ENCODE results near the gene R3HCC1L. TPM values are rescaled to one million over a fixed set of nuclear protein-coding genes. Genes with fewer than 3 reads are reported as not detected.

The R3HCC1L gene
- total RNA-seq = 4.8 TPM
- long read RNA-seq, partial matches to known transcripts = 0 of 11 reads
- long read RNA-seq, other reads (novel, unspliced or antisense) = 10 of 11 reads

DNA sequence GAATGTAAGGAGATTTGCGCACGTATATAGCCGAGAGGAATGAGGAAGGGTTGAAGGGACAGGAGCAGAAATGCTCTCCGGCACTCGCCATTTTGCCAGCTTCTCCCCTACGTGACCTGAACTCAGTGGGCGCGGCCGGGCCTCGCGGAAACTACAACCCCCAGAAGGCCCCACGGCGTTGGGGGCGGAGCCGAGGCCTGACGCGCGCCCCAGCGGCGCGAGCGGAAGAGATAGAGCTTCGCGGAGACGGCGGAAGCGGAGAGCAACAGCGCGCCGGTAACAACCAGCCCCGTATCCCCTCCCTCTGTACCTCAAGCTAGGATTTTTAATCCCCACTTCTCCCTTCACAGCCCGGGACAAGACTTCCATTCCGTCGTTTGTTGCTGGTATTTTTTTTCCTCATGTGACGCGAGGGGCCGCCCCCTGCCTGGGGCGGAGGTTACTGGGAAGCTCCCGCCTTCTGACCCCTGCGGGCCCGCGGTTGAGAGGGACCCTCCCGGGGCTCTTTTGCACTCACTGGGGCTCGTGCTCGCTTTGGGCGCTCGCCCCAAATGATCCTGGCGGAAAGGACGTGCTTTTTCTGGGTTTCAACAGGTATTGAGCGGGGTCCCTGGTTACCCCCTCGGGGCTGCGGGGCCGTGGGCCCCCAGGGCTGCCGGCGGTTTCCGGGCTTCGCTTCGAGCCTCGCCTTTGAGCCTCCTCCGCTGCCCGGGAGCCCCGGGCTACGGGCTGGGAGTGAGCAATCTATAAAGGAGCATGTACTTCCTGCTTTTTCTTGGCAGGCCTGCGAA is at the start of gene R3HCC1L:
Gene R3HCC1L (plus strand): TSS at position 227 of the 791 bp plus-strand sequence. CDS start 73,458 bp downstream, outside the sequence.
- ATAC-seq (peak; percentile 99), DNase-seq (peak; percentile 95)
- intact Hi-C loops (cut with micrococcal nuclease) = no loop called here

DNA sequence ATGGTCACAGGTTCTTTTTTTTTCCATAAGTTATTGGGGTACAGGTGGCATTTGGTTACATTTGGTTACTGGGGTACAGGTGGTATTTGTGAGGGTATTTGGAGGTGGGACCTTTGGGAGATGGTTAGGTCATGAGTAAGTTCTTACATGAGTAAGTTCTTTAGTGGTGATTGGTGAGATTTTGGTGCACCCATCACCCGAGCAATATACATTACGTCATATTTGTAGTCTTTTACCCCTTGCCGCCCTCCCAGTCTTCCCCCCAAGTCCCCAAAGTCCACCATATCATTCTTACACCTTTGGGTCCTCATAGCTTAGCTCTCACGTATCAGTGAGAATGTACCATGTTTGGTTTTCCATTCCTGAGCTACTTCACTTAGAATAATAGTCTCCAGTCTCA is 49.2 kb upstream of the R3HCC1L start:
- intact Hi-C loops (cut with micrococcal nuclease) = no loop called here
- ATAC-seq = no peak
- DNase-seq = no peak

DNA sequence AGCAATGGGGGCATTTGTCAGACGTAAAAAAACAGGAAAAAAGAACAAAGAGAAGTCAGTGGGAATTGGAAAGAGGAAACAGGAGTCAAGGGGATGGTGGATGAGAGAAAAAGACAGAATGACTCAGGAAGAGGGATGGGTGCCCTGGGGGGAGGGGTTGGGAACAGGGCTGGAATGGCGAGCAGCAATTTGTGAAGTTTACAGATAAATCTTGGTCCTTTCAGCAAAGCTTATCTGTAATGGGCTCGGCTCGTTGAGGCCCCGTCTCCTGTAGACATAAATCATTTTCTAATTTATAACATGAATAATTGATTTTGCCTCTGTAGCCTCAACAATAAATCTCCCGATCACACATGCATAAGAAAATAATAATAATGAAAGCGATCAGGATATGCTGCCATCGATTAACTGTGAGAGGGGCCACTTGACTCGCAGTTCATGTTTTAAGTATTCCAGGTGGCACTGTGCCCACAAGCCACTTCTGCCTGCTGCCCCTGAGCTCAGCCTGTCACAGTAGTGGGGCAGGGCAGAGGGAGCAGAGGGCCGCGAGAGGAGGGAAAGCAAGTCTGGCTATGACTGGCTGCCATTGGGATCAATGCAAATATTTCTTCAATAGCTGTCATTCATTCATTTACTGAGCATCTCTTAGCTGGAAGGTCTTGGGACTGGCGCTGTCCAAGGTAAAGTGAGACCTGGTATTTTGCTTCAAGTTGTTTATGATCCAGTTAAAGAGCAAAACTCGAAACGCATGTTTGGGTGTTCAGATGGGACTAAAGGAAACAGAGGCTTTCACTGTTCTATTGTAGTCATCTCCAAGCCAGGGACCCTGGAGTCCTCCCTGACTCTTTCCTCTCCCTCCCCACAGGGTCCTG is 47.4 kb upstream of the R3HCC1L start:
- DNase-seq (no peak), ATAC-seq (no peak)
- intact Hi-C loops (cut with micrococcal nuclease) = no loop called here

DNA sequence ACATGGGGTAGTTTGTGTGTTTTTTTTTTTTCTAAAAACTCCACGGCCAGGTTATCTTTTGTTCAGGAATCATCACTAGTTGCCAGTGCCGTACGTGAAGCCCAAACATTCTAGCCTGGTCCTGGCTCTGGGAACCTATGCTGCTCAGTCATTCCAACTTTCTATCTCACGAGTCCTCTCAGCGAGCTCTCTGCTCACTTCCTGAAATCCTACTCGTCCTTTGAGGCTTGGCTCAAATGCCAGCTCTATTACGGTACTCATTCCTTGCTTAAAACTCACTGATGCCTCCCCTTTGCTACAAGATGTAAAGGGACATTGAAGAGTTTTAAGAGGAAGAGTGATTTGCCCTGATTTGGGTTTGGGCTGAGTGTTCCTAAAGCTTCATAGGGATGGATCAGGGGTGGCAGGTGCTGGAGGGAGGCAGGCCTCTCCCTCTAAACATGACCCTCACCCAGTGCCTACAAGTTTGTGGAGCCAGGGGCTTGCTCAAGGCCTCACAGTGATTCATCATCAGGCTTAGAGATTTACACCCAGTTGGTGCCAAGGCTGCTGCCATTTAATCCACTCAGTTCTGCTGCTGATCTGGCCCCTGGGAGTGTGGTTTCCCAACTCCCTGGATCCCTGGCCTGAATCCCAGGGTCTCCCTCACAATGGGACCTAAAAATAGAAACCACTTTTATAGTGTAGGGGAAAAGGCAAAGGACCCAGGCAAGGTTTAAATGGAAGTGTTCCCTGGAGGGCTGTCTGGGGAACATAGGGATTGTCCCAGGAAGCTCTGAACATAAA is 46.1 kb upstream of the R3HCC1L start:
- ATAC-seq (peak; percentile 96), DNase-seq (peak; percentile 54)
- intact Hi-C loops (cut with micrococcal nuclease) = no loop called here

DNA sequence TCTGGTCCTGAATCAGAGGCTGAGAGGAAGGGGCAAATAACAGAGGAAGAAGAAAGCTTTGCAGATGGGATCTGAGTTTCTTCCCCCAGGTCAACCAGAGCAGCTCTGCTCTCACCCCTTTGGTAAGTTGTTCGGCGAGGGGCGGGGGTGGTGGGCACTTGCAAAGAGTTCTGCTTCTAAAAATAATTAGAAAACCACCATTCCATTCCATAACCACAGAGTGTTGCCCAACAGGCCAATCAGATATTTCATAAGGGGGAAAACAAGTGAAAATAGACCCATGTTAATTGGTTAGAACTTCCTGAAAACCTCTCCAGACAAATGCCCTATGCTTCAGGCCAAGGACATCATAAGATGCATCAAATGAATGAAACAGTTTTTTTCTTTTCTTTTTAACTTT is 43.6 kb upstream of the R3HCC1L start:
- DNase-seq = no peak
- intact Hi-C loops (cut with micrococcal nuclease) = no loop called here
- ATAC-seq = no peak

DNA sequence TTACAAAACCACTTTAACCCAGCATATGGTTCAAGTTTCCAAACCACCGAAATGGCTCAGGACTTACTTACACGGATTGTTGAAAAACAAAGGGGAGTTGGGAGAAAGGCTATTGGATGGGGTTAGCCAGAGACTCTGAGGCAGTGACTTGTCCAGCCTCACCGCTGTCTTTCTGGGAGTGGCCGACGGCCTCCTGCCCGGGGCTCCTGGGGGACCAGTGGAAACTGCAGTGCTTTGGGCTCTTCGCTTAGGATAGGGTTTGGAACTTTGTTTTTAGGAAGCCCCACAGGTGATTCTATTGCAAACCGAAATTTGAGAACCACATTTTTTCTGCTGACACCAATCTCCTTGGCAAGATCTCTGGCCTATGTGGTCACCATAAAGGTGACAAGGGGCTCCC is 38.1 kb upstream of the R3HCC1L start:
- intact Hi-C loops (cut with micrococcal nuclease) = no loop called here
- ATAC-seq (no peak), DNase-seq (no peak)

DNA sequence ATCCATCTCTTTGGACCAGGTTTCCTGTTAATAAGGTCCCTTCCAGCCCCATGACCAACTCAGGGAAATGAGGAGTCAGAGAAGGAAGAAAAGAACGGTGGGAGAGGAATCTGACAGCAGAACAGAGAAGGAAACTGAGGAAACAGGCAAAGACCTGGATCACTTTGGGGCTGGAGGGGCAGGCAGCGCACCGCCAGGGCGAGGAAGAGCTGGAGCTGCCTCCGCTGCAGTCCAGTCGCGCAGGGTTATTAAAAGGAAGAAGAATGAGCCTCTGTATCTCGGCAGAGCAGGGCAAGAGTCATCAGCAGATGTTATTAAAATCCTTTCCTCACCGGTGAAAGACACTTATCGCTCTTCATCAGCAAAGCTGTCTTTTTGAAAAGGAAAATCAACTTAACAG is 37.7 kb upstream of the R3HCC1L start:
- DNase-seq = no peak
- ATAC-seq = no peak
- intact Hi-C loops (cut with micrococcal nuclease) = no loop called here

DNA sequence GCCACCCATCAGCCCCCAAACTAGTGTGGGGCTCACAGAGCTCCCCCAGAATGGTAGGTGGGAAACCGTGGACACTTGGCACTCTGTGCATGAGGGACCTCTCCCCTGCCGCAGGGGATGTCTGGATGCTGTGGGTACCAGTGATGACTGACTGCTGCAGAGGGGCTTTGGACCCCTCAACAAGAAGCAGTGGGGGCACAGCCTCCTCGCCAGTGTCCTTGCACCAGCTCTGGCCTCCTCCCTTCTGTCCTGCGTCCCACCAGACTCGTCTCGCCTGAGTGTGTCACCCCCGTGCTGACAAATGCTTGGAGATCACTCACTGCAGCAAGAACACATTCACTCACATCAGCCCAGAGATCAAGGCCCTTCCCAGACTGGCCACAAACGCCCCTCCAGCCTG is 37.3 kb upstream of the R3HCC1L start:
- ATAC-seq (no peak), DNase-seq (no peak)
- intact Hi-C loops (cut with micrococcal nuclease) = no loop called here

DNA sequence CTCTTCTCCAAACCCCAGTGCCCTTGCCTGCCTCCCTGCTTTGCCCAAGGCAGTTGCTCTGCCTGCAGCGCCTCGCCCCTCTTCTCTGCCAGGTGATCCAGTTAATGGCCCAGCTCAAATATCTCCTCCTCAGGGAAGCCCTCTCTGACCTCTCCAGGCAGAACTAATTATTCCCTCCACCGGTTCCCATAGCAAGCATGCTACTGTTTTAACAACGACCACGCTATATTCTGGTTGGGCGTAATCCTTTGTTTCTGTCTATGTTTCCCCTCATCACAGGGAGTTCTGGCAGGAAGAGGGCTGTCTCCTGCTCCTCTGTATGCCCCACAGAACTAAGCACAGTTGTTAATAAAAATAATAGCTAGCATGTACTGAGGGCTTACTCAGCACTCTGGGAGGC is 36.8 kb upstream of the R3HCC1L start:
- intact Hi-C loops (cut with micrococcal nuclease) = no loop called here
- no peak for DNase-seq
- ATAC-seq = no peak

DNA sequence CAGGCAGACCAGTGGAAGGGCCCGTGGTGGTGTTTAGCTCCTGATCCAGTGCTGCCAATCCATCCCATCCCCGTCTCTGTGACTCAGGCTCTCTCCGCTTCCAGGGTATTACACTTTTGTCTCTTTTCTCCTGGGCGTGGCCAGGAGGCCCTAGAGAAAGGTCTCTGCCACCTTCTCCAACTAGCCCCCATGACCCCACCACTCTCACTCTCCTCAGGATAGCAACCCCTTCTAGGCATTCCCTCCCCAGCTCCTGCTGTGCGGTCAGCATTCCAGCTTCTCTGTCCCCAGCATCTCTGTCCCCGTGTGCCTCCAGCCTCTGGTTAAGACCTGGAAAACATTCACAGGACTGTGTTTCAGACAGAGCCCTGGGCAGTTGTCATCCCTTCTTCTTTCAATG is 36.2 kb upstream of the R3HCC1L start:
- intact Hi-C loops (cut with micrococcal nuclease) = no loop called here
- no peak for DNase-seq
- no peak for ATAC-seq

DNA sequence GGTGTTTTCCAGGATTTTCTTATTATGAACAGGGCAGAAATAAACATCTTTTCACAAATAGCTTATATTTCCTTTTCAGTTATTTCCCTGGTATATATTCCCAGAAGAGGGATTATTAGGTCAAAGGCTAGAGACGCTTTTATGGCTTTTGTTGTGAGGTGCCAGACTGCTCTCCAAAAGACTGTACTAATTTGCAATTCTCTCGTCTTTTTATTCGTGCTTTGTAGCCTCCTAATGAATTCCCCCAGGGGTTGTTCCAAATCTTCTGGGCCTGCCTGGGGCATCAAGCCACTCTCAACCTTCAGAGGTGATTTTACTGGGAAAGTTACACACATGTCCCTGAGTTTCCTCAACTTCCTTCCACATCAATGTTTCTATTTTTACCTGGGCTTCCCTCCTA is 34.0 kb upstream of the R3HCC1L start:
- no peak for DNase-seq
- intact Hi-C loops (cut with micrococcal nuclease) = no loop called here
- no peak for ATAC-seq

DNA sequence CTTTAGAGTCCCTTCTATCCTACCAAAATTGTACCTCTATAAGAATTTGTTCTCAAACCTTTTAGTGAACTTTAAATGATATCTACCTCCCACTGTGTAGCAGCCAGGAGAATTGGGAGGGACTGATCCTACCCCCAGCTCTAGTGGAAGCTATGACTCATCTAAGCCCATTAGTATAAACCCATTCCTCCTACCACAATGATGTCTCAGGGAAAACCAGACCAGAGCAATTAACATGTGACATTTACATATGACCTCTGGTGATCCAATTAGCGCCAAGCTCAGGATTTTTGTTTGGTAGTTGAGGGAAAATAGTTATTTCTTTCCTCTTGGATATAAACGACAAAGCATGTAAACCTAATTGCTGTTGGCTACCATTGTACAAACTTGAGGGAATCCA is 33.1 kb upstream of the R3HCC1L start:
- ATAC-seq = no peak
- no peak for DNase-seq
- intact Hi-C loops (cut with micrococcal nuclease) = no loop called here

DNA sequence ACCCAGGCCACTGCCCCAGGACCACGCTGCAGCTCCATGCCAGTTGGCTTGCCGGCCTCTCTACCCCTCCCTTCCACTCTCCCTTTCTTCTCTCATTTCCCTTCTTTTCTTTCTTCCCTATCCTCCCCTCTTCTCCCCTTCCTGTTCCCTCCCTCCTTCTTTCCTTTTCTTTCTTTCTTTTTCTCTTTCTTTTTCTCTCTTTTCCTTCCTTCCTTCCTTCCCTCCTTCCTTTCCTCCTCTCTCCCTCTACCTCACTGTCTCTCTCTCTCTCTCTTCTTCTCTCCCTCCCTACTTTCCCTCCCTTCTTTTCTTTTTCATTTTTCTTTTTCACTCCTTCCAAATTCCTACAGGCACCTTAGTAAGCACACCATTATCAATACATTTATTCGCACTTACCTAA is 30.3 kb upstream of the R3HCC1L start:
- ATAC-seq = no peak
- intact Hi-C loops (cut with micrococcal nuclease) = no loop called here
- DNase-seq = no peak

DNA sequence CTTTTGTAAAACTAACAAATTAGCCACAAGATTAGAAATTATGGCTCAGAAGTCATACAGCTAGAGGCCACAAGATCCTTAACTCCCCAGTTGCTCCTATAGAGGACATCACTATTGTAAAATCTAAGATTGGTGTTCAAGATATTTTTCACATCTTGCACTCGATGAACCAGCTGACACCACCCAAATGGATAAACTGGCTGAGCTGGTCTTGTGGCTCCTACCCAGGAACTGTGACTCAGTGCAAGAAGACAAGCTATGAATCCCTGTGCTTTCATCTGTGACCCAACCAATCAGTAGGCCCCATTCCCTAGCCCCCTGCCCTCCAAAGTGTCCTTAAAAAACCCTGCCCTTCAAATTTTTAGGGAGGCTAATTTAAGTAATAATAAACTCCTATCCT is 27.9 kb upstream of the R3HCC1L start:
- DNase-seq (no peak), ATAC-seq (no peak)
- intact Hi-C loops (cut with micrococcal nuclease) = no loop called here

DNA sequence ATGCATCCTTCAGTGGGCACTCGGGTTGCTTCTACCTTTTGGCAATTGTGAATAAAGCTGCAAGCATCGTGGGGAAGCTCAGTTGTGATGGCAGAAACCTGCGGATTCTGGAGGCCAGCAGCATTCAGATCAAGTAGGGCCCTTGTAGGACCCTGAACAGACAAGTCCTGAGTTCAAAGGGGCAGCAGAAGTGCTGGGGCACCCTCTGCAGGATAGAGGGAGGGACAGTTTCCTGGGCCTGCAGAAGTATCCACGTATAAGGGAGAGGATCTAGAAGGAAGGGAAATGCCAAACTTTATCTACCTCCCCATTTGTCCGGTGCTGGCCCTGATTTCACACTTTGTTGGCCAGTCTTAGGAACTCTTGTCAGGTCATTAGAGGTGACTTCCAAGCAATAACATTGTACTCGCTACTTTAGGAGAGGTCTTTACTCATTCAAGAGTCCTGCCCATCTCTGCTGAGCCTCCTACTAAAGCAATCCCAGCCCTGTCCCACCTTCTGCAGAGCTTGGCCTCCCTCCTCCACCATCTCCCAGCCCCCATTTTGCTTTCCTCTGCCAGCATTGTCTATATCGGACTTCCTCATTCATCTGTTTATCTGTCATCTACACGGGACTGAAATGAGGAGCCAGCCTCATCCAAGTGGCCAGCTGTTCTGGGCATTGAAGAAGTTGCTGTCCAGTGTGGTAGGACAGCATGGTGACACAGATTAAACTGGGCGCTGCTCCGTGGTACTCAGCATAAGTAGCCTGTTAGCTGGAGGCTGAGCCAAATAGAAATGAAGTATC is 26.6 kb upstream of the R3HCC1L start:
- intact Hi-C loops (cut with micrococcal nuclease) = no loop called here
- no peak for DNase-seq
- no peak for ATAC-seq

DNA sequence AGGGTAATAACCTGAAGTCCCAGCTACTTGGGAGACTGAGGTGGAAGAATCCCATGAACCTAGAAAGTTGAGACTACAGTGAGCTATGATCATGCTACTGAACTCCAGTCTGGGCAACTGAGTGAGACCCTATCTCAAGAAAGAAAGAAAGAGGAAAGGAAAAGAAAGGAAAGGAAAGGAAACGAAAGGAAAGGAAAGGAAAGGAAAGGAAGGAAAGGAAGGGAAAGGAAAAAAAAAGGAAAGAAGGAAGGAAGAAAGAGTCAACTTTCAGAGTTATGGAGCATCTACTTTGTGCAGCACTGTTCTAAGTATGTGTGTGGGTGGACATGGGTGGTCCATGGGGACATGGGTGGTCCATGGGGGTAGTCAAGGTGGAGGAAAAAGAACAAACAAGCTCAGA is 24.1 kb upstream of the R3HCC1L start:
- DNase-seq = no peak
- intact Hi-C loops (cut with micrococcal nuclease) = no loop called here

DNA sequence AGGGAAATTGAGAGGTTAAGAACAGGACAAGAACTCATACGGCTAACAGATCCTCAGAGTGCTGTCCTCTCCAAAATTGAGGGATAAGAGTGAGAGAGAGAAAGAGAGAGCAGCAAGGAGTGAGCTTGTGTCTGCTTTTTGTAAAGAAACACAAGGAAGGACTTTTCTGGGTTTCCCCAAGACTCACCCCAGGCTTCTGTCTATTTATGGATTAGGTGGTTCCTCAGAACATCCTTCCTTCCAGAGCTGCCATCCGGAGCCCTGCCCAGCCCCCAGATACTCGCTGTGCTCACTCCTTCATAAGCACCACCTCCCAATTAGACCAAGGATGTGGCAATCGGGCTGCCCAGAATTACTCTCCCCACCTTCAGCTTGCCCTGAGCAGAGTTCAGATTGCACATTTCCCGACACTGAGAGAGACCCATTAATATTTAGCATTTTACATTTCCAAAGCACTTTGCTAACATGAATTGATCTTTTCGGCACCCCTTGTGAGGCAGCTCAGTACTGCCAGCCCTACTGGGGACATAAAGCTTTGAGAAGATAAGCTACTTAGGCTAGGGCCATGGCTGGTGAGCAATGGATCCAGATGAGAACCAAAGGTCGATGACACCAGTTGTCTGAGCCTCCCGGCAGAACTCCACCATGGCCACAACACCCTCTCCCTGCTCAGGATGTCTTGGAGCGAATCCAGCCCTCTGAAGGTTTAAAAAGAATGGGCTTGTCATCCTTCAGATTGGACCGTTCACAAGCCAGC is 19.2 kb upstream of the R3HCC1L start:
- DNase-seq = no peak
- no peak for ATAC-seq

More for the DNA sequence above, 24.1 kb upstream of the R3HCC1L start:
- no peak for ATAC-seq

DNA sequence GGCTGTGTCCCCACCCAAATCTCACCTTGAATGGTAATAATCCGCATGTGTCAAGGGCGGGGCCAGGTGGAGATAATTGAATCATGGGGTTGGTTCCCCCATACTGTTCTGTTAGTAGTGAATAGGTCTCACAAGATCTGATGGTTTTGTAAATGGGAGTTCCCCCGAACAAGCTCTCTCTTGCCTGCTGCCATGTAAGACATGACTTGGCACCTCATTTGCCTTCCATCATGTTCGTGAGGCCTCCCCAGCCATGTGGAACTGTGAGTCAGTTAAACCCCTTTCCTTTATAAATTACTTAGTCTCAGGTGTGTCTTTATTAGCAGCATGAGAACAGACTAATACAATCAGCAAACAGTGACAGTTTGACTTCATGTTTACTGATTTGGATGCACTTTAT is 14.6 kb upstream of the R3HCC1L start:
- intact Hi-C loops (cut with micrococcal nuclease) = no loop called here
- ATAC-seq (no peak), DNase-seq (no peak)

More for the DNA sequence above, 19.2 kb upstream of the R3HCC1L start:
- intact Hi-C loops (cut with micrococcal nuclease) = no loop called here

Measured in left ventricle myocardium superior (tissue), 1 donor.